ENCODE results near the gene KCNIP1.

KCNIP1 gene

GRCh38 chr5:170715141-170715540 lies 211.3 kb downstream of the KCNIP1 start:
- H3K27ac ChIP-seq (ENCODE audit: low read depth, low read length, severe bottlenecking) = no peak overlapping the region
- no peaks in the 10 kb centered on the region for H3K36me3 ChIP-seq (ENCODE audit: control insufficient read depth, insufficient read depth, low read length)
- H3K4me3 ChIP-seq (ENCODE audit: extremely low read depth, insufficient read depth, low read length, poor library complexity, severe bottlenecking) = no peak overlapping the region
- H3K4me1 ChIP-seq (ENCODE audit: control insufficient read depth, insufficient read depth, low read length, poor library complexity, severe bottlenecking) = no peaks in the 10 kb centered on the region
- no peaks in the 10 kb centered on the region for H3K9me3 ChIP-seq (ENCODE audit: control insufficient read depth, low read length)
- WGBS, 2 experiments (ENCODE audit: insufficient coverage in 2 of 2) = 94 to 100% methylated on average over 5 of the region's 5 CpGs

DNA sequence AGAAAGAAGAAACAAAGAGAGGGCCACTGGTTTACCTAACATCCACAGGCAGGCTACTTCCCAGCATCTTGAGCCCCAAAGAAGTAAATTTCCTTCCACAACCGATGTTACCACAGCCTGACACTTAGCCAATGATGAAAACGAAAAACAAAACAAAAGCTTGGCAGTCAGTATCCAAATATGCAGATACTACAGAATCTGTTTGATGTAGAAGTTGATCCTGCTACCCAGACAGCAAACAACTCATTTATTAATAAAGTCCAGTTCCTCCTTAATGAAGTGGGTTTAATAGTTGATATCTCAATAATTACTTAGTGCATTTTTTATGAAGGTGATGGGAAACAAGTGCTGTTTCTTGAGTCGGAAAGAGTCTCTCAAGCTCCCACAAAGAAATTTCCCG lies 212.6 kb downstream of the KCNIP1 start:
- Histone ChIP-seq H3K27ac (ENCODE audit: low read depth, low read length, severe bottlenecking) (no peak overlapping the region), H3K9me3 (ENCODE audit: control insufficient read depth, low read length) (no peaks in the 10 kb centered on the region), H3K36me3 (ENCODE audit: control insufficient read depth, insufficient read depth, low read length) (no peaks in the 10 kb centered on the region), H3K4me1 (ENCODE audit: control insufficient read depth, insufficient read depth, low read length, poor library complexity, severe bottlenecking) (no peaks in the 10 kb centered on the region), H3K4me3 (ENCODE audit: extremely low read depth, insufficient read depth, low read length, poor library complexity, severe bottlenecking) (no peak overlapping the region)
- WGBS, 2 experiments (ENCODE audit: insufficient coverage in 2 of 2) = 100% methylated on average over 2 of the region's 4 CpGs; no CpG with 5 or more reads in 1 of the 2 experiments

DNA sequence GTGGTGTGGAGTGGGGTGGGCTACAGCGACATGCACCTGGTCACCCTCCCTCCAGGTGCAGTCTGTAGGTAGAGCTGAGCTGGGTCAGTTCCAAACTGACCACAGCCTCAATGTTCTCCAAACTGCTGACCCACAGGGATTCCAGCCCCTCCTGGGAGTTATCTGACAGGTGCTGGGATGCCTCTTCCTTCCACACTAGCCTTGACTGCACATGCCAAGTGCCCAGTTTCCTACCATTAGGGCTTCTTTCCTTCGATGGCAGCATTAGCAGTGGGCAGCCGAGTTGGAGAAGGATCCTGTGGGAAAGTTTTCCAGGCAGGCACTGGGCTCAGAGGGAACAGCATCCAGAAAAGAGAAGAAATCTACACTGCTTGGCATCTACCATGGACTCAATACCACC lies 215.7 kb downstream of the KCNIP1 start:
- Histone ChIP-seq H3K4me1 (ENCODE audit: control insufficient read depth, insufficient read depth, low read length, poor library complexity, severe bottlenecking) (no peaks in the 10 kb centered on the region), H3K4me3 (ENCODE audit: extremely low read depth, insufficient read depth, low read length, poor library complexity, severe bottlenecking) (no peak overlapping the region), H3K27ac (ENCODE audit: low read depth, low read length, severe bottlenecking) (no peak overlapping the region), H3K36me3 (ENCODE audit: control insufficient read depth, insufficient read depth, low read length) (no peaks in the 10 kb centered on the region), H3K9me3 (ENCODE audit: control insufficient read depth, low read length) (no peaks in the 10 kb centered on the region)
- 73% methylated on average over 2 of the region's 3 CpGs; no CpG with 5 or more reads in 1 of the 2 experiments for WGBS, 2 experiments (ENCODE audit: insufficient coverage in 2 of 2)

- Histone ChIP-seq H3K36me3 (ENCODE audit: control insufficient read depth, insufficient read depth, low read length) (no peaks in the 10 kb centered on the region), H3K4me3 (ENCODE audit: extremely low read depth, insufficient read depth, low read length, poor library complexity, severe bottlenecking) (no peak overlapping the region), H3K9me3 (ENCODE audit: control insufficient read depth, low read length) (no peaks in the 10 kb centered on the region), H3K27ac (ENCODE audit: low read depth, low read length, severe bottlenecking) (no peak overlapping the region), H3K4me1 (ENCODE audit: control insufficient read depth, insufficient read depth, low read length, poor library complexity, severe bottlenecking) (no peaks in the 10 kb centered on the region)
- 95 to 97% methylated on average over 3 of the region's 4 CpGs for WGBS, 2 experiments (ENCODE audit: insufficient coverage in 2 of 2)
Observed at GRCh38 chr5:170720179-170720578, 216.4 kb downstream of the KCNIP1 start.

DNA sequence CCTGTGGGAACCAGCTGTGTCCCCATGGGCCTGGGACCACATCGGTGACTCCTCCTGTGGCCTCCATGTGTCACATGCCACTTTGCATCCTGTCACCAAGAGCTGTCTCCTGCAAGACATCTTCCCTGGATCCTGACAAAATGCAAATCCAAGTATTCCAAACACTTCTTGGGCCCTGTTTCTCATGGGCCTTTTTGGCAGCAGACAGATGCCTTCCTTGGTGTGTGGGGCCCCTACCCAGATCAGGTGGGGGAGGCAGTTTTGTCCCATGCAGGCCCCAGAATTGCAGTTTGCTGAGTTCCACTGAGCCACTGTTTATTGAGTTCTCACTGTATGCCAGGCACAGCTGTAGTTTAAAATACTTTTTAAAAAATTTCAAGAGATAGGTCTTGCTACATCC lies 217.2 kb downstream of the KCNIP1 start:
- Histone ChIP-seq H3K27ac (ENCODE audit: low read depth, low read length, severe bottlenecking) (no peak overlapping the region), H3K9me3 (ENCODE audit: control insufficient read depth, low read length) (no peaks in the 10 kb centered on the region), H3K36me3 (ENCODE audit: control insufficient read depth, insufficient read depth, low read length) (no peaks in the 10 kb centered on the region), H3K4me3 (ENCODE audit: extremely low read depth, insufficient read depth, low read length, poor library complexity, severe bottlenecking) (no peak overlapping the region), H3K4me1 (ENCODE audit: control insufficient read depth, insufficient read depth, low read length, poor library complexity, severe bottlenecking) (no peaks in the 10 kb centered on the region)
- WGBS, 2 experiments (ENCODE audit: insufficient coverage in 2 of 2) = 80 to 100% methylated on average over 1 of the region's 1 CpG

DNA sequence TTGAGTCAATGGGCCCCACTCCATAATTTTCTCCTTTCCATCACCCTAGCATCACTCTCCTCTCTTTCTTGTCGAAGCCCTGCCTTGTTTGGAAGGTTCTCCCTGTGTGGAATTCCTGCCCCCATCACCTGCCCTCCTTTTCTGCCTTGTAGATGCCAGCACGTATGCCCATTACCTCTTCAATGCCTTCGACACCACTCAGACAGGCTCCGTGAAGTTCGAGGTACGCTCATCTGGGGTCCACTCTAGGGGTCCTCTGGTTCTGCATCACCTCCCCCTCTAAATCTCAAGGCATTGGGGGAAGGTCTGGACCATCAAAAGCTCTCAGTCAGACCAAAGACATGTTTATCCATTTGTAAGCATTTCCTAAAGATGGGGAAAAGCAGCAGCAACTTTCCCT lies 217.9 kb downstream of the KCNIP1 start:
- WGBS, 2 experiments (ENCODE audit: insufficient coverage in 2 of 2) = 86 to 90% methylated on average over 6 of the region's 6 CpGs
- Histone ChIP-seq H3K36me3 (ENCODE audit: control insufficient read depth, insufficient read depth, low read length) (no peaks in the 10 kb centered on the region), H3K4me3 (ENCODE audit: extremely low read depth, insufficient read depth, low read length, poor library complexity, severe bottlenecking) (no peak overlapping the region), H3K27ac (ENCODE audit: low read depth, low read length, severe bottlenecking) (no peak overlapping the region), H3K4me1 (ENCODE audit: control insufficient read depth, insufficient read depth, low read length, poor library complexity, severe bottlenecking) (no peaks in the 10 kb centered on the region), H3K9me3 (ENCODE audit: control insufficient read depth, low read length) (no peaks in the 10 kb centered on the region)

DNA sequence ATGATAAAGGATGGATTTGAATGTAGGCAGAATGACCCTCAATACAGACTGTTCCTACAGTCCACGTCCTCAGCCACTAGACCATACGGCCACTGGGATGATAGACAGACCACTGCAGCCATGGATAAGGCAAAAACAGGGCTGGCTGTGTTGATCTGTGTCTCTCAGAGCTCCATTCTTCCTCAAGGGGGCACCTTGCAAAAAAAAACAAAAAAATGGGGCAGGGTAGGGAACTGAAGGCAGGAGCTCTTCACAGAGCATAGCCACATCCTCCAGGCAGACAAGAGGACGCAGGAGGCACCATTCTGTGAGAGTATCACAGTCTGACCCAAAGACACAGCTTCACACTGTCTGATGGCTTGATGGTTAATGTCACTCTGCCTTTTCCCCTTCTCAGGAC lies 218.5 kb downstream of the KCNIP1 start:
- no peaks in the 10 kb centered on the region for H3K9me3 ChIP-seq (ENCODE audit: control insufficient read depth, low read length)
- no peak overlapping the region for H3K4me3 ChIP-seq (ENCODE audit: extremely low read depth, insufficient read depth, low read length, poor library complexity, severe bottlenecking)
- 86 to 97% methylated on average over 1 to 3 of the region's 3 CpGs for whole genome bisulfite sequencing, 2 experiments (ENCODE audit: insufficient coverage in 2 of 2)
- no peak overlapping the region for H3K27ac ChIP-seq (ENCODE audit: low read depth, low read length, severe bottlenecking)
- H3K36me3 ChIP-seq (ENCODE audit: control insufficient read depth, insufficient read depth, low read length) = no peaks in the 10 kb centered on the region
- H3K4me1 ChIP-seq (ENCODE audit: control insufficient read depth, insufficient read depth, low read length, poor library complexity, severe bottlenecking) = no peaks in the 10 kb centered on the region

DNA sequence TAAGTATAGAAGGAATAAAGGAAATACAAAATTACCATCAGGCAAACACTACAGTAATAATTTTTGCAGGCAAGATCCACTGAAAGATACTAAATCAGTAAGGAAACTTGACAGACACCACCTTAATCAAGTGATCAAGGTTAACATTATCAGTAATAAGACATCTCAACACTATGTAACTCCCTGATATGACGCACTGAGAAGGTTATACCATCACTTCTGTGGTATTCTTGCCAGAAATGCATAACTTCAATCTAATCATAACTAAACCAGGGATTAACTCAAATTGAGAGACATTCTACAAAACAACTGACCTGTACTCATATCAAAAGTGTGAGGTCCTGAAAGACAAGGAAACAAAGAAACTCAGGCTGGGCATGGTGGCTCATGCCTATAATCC lies 227.2 kb downstream of the KCNIP1 start:
- H3K36me3 ChIP-seq (ENCODE audit: control insufficient read depth, insufficient read depth, low read length) = no peaks in the 10 kb centered on the region
- whole genome bisulfite sequencing, 2 experiments (ENCODE audit: insufficient coverage in 2 of 2) = 100% methylated on average over 1 of the region's 1 CpG
- H3K9me3 ChIP-seq (ENCODE audit: control insufficient read depth, low read length) = peaks cover 6% of the 10 kb centered on the region
- H3K4me1 ChIP-seq (ENCODE audit: control insufficient read depth, insufficient read depth, low read length, poor library complexity, severe bottlenecking) = no peaks in the 10 kb centered on the region
- no peak overlapping the region for H3K4me3 ChIP-seq (ENCODE audit: extremely low read depth, insufficient read depth, low read length, poor library complexity, severe bottlenecking)
- no peak overlapping the region for H3K27ac ChIP-seq (ENCODE audit: low read depth, low read length, severe bottlenecking)

- 50 to 73% methylated on average over 1 to 2 of the region's 2 CpGs for WGBS, 2 experiments (ENCODE audit: insufficient coverage in 2 of 2)
- Histone ChIP-seq H3K27ac (ENCODE audit: low read depth, low read length, severe bottlenecking) (no peak overlapping the region), H3K36me3 (ENCODE audit: control insufficient read depth, insufficient read depth, low read length) (no peaks in the 10 kb centered on the region), H3K4me3 (ENCODE audit: extremely low read depth, insufficient read depth, low read length, poor library complexity, severe bottlenecking) (no peak overlapping the region), H3K9me3 (ENCODE audit: control insufficient read depth, low read length) (peaks cover 6% of the 10 kb centered on the region), H3K4me1 (ENCODE audit: control insufficient read depth, insufficient read depth, low read length, poor library complexity, severe bottlenecking) (no peaks in the 10 kb centered on the region)
Observed at GRCh38 chr5:170732685-170733084, 228.9 kb downstream of the KCNIP1 start.

DNA sequence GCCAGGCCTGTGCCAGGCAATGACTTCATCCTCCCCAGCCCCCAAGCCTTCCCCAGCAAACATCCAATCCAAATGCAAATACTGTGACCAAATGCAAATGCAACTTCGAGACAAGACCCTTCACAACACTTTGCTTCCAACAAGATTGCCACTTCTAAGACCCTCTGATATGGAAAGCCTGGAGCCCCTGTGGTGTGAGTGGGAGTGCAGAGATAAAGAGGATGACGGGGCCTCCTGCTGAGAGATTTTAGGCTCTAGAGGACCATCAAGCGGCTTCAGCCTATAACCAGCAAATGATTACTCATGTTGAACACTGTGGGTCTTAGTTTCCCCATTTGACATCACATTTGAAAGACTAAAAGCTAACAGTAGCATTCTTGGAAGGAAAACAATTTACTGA lies 233.1 kb downstream of the KCNIP1 start:
- Histone ChIP-seq H3K9me3 (ENCODE audit: control insufficient read depth, low read length) (peaks cover 6% of the 10 kb centered on the region), H3K36me3 (ENCODE audit: control insufficient read depth, insufficient read depth, low read length) (no peaks in the 10 kb centered on the region), H3K4me1 (ENCODE audit: control insufficient read depth, insufficient read depth, low read length, poor library complexity, severe bottlenecking) (no peaks in the 10 kb centered on the region), H3K27ac (ENCODE audit: low read depth, low read length, severe bottlenecking) (no peak overlapping the region), H3K4me3 (ENCODE audit: extremely low read depth, insufficient read depth, low read length, poor library complexity, severe bottlenecking) (no peak overlapping the region)
- 28% methylated on average over 2 of the region's 3 CpGs; no CpG with 5 or more reads in 1 of the 2 experiments for WGBS, 2 experiments (ENCODE audit: insufficient coverage in 2 of 2)

DNA sequence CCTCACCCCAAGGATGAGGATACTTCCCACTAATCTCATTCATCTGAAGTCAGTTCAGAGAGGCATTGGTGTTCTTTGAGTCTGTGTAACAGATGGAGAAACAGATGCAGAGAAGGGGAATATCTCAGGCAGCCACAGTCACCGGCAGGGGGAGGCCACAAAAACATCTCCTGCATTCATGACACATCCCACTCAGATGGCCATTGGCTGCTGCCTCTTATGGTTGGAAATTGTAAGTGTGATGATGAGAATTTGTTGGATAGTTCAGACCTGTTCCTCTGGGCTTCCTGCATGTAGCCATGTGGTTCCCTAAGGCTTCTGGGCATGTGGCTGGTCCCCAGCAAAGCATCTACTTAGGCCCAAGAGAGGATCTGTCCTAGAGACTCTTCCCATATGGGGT lies 233.8 kb downstream of the KCNIP1 start:
- Histone ChIP-seq H3K4me1 (ENCODE audit: control insufficient read depth, insufficient read depth, low read length, poor library complexity, severe bottlenecking) (no peaks in the 10 kb centered on the region), H3K36me3 (ENCODE audit: control insufficient read depth, insufficient read depth, low read length) (no peaks in the 10 kb centered on the region), H3K4me3 (ENCODE audit: extremely low read depth, insufficient read depth, low read length, poor library complexity, severe bottlenecking) (no peak overlapping the region), H3K27ac (ENCODE audit: low read depth, low read length, severe bottlenecking) (no peak overlapping the region), H3K9me3 (ENCODE audit: control insufficient read depth, low read length) (peaks cover 6% of the 10 kb centered on the region)
- whole genome bisulfite sequencing, 2 experiments (ENCODE audit: insufficient coverage in 2 of 2) = no CpG with 5 or more reads among the region's 1 CpG
